Tongue (tissue), 2 donors: ENCODE results near the gene ACTG1. TPM values are rescaled to one million over a fixed set of nuclear protein-coding genes. Genes with fewer than 3 reads are reported as not detected.
"Not testable (repeated sequence)": the region's sequence is repeated elsewhere in the genome, so short reads cannot be mapped to it uniquely, and the experiment has no call there.

ENCODE experiments used
- DNase-seq: peaks from one replicate; pipeline ENCODE4 v3.0.0-alpha.2; 2015
- total RNA-seq: library from RNA; depleted of rRNA; stranded (reverse); fragments of >200 nt; gene quantifications from one replicate; pipeline ENCODE4 v1.2.3, GENCODE V29; 2014

Gene ACTG1
- total RNA-seq, 1 donor from 2014 or later, result 1,628 TPM

GRCh38 chr17:81531998-81532404 is 19.4 kb upstream of the ACTG1 start:
- DNase-seq, result not testable (repeated sequence)

- DNase-seq, result not testable (repeated sequence)
Measured at GRCh38 chr17:81531013-81531412, 18.4 kb upstream of the ACTG1 start.

- DNase-seq, result no peak
Measured at GRCh38 chr17:81529437-81529803, 16.8 kb upstream of the ACTG1 start.

- DNase-seq, result no peak
Measured at GRCh38 chr17:81528651-81529436, 16.2 kb upstream of the ACTG1 start.

GRCh38 chr17:81528384-81528650 is 15.7 kb upstream of the ACTG1 start:
- no peak for DNase-seq

- DNase-seq, result no peak
Measured at GRCh38 chr17:81527591-81528383, 15.2 kb upstream of the ACTG1 start, which contains the start of gene FSCN2. Gene FSCN2, plus strand, starts transcription at chr17:81528377. Its CDS starts 155 bp downstream, at chr17:81528532.

GRCh38 chr17:81526662-81527571 is 14.3 kb upstream of the ACTG1 start:
- DNase-seq, result no peak

- DNase-seq, result no peak
Measured at GRCh38 chr17:81524865-81525159, 12.2 kb upstream of the ACTG1 start.

GRCh38 chr17:81524039-81524864 is 11.7 kb upstream of the ACTG1 start:
- no peak for DNase-seq

- peak; percentile 88 for DNase-seq
Measured at GRCh38 chr17:81523402-81524038, 10.9 kb upstream of the ACTG1 start.

GRCh38 chr17:81522491-81523401 is 10.1 kb upstream of the ACTG1 start:
- peak; percentile 73 for DNase-seq

GRCh38 chr17:81520021-81520901 is 7.7 kb upstream of the ACTG1 start:
- DNase-seq, result no peak

- DNase-seq, result peak; percentile 38
Measured at GRCh38 chr17:81519284-81520020, 6.9 kb upstream of the ACTG1 start.

- DNase-seq, result peak; percentile 53
Measured at GRCh38 chr17:81518785-81519283, 6.2 kb upstream of the ACTG1 start.

GRCh38 chr17:81518113-81518784 is 5.7 kb upstream of the ACTG1 start:
- DNase-seq, result no peak

GRCh38 chr17:81517339-81518112 is 4.9 kb upstream of the ACTG1 start:
- no peak for DNase-seq

- no peak for DNase-seq
Measured at GRCh38 chr17:81517009-81517338, 4.4 kb upstream of the ACTG1 start.
